GM19452 (cell line): ENCODE measurements around the gene ACO1.

ENCODE experiments used
- ATAC-seq: cut with Tn5 transposase; IDR thresholded peaks from one replicate; pipeline ENCODE4 v1.9.1; 2021; ENCODE audit not compliant: unreplicated experiment

ACO1 gene

GRCh38 chr9:32382565-32383320 lies 1.7 kb upstream of the ACO1 start:
- ATAC-seq: no peak

GRCh38 chr9:32384002-32384363 lies 460 bp upstream of the ACO1 start:
- no peak for ATAC-seq

GRCh38 chr9:32385152-32385884 lies 875 bp downstream of the ACO1 start:
- no peak for ATAC-seq

GRCh38 chr9:32385885-32386283 lies 1.4 kb downstream of the ACO1 start:
- ATAC-seq: no peak

GRCh38 chr9:32387256-32387655 lies 2.8 kb downstream of the ACO1 start:
- no peak for ATAC-seq

- ATAC-seq: no peak
Measured at GRCh38 chr9:32389365-32389764, 4.9 kb downstream of the ACO1 start.

GRCh38 chr9:32393911-32394310 lies 9.5 kb downstream of the ACO1 start:
- no peak for ATAC-seq

GRCh38 chr9:32394381-32395049 lies 10.1 kb downstream of the ACO1 start:
- ATAC-seq: no peak

- ATAC-seq: no peak
Measured at GRCh38 chr9:32395510-32396216, 11.2 kb downstream of the ACO1 start.

GRCh38 chr9:32398207-32398606 lies 13.8 kb downstream of the ACO1 start:
- ATAC-seq: no peak

- ATAC-seq: no peak
Measured at GRCh38 chr9:32399110-32399815, 14.8 kb downstream of the ACO1 start.

GRCh38 chr9:32401488-32401887 lies 17.0 kb downstream of the ACO1 start:
- no peak for ATAC-seq

- ATAC-seq: no peak
Measured at GRCh38 chr9:32403567-32404260, 19.3 kb downstream of the ACO1 start.

- no peak for ATAC-seq
Measured at GRCh38 chr9:32404402-32404801, 20.0 kb downstream of the ACO1 start.

- no peak for ATAC-seq
Measured at GRCh38 chr9:32404856-32405255, 20.4 kb downstream of the ACO1 start.

GRCh38 chr9:32405506-32405905 lies 21.1 kb downstream of the ACO1 start:
- ATAC-seq: no peak

- no peak for ATAC-seq
Measured at GRCh38 chr9:32406046-32406445, 21.6 kb downstream of the ACO1 start.

- no peak for ATAC-seq
Measured at GRCh38 chr9:32411753-32412152, 27.3 kb downstream of the ACO1 start.

GRCh38 chr9:32412440-32412839 lies 28.0 kb downstream of the ACO1 start:
- no peak for ATAC-seq

GRCh38 chr9:32413424-32413823 lies 29.0 kb downstream of the ACO1 start:
- ATAC-seq: no peak
